Tibial artery (tissue), 4 donors: ENCODE results near the gene GPRC5B.

Source experiments
- DNase-seq, 2 donors: peaks; one replicate each; pipeline ENCODE4 v3.0.0-alpha.2; 2019
- H3K27ac ChIP-seq, 2 donors: fragments of 200-600 bp; sonication (generic) in 1 of 2; 1 replicate in 1 of 2; 2 replicates in 1 of 2; pipeline ENCODE4 v1.5.1; 2018 to 2019; ENCODE audit warnings: mild to moderate bottlenecking in 1 of 2
- H3K27me3 ChIP-seq, 2 donors: fragments of 200-600 bp; sonication (generic) in 1 of 2; one replicate each; pipeline versions ENCODE4 v1.5.1 to v1.6.0; 2016 to 2019
- H3K36me3 ChIP-seq, 3 donors: fragments of 200-600 bp; sonication (generic) in 2 of 3; one replicate each; pipeline ENCODE4 v1.5.1; 2016 to 2019; ENCODE audit warnings: mild to moderate bottlenecking in 2 of 3
- H3K4me1 ChIP-seq, 4 donors: fragments of 200-600 bp; sonication (generic) in 2 of 4; 1 replicate in 3 of 4; 2 replicates in 1 of 4; pipeline ENCODE4 v1.5.1; 2016 to 2019
- H3K4me3 ChIP-seq, 2 donors: fragments of 200-600 bp; sonication (generic) in 1 of 2; 1 replicate in 1 of 2; 2 replicates in 1 of 2; pipeline ENCODE4 v1.5.1; 2018 to 2019; ENCODE audit warnings: mild to moderate bottlenecking in 2 of 2
- H3K9me3 ChIP-seq, 3 donors: fragments of 200-600 bp; sonication (generic) in 1 of 3; one replicate each; pipeline ENCODE4 v1.5.1; 2016 to 2019
- CTCF ChIP-seq, 2 experiments: fragments of 200-600 bp in 1 of 2; fragments of 450-650 bp in 1 of 2; IDR thresholded peaks; one replicate each; pipeline ENCODE4 v1.5.1; 2017 to 2019; ENCODE audit warnings: antibody characterized with exemption in 2 of 2, mild to moderate bottlenecking in 1 of 2, moderate library complexity in 1 of 2
- intact Hi-C: fragments of 100-400 bp; cut with DNase I; formaldehyde crosslinking; loops from one replicate; pipeline ENCODE4 v1.15.0; 2023; ENCODE audit warnings: low total_unique reads

GPRC5B gene

GRCh38 chr16:19823322-19823721 lies 61.3 kb downstream of the GPRC5B start:
- no peak for DNase-seq
- Histone ChIP-seq H3K27ac (no peak overlapping the region), H3K4me1 (no peaks in the 10 kb centered on the region), H3K4me3 (no peak overlapping the region), H3K9me3 (no peaks in the 10 kb centered on the region), H3K27me3 (no peaks in the 10 kb centered on the region), H3K36me3 (peaks cover 0 to 4% (median 0%) of the 10 kb centered on the region in 3 donors)
- no peak for TF ChIP-seq CTCF (IDR thresholded peaks at IDR 0.05)
- intact Hi-C loops: no loop called here

GRCh38 chr16:19822533-19822932 lies 62.1 kb downstream of the GPRC5B start:
- Histone ChIP-seq H3K36me3 (peaks cover 0 to 1% (median 0%) of the 10 kb centered on the region in 3 donors), H3K27ac (no peak overlapping the region), H3K4me1 (no peaks in the 10 kb centered on the region), H3K4me3 (no peak overlapping the region), H3K27me3 (no peaks in the 10 kb centered on the region), H3K9me3 (no peaks in the 10 kb centered on the region)
- TF ChIP-seq CTCF (IDR thresholded peaks at IDR 0.05): no peak
- intact Hi-C loops: no loop called here
- no peak for DNase-seq

GRCh38 chr16:19817875-19818274 lies 66.8 kb downstream of the GPRC5B start:
- intact Hi-C loops: no loop called here
- TF ChIP-seq CTCF (IDR thresholded peaks at IDR 0.05): no peak
- Histone ChIP-seq H3K27me3 (no peaks in the 10 kb centered on the region), H3K36me3 (no peaks in the 10 kb centered on the region), H3K27ac (no peak overlapping the region), H3K4me1 (no peaks in the 10 kb centered on the region), H3K4me3 (no peak overlapping the region), H3K9me3 (no peaks in the 10 kb centered on the region)
- DNase-seq: no peak

- Histone ChIP-seq H3K9me3 (no peaks in the 10 kb centered on the region), H3K4me1 (no peaks in the 10 kb centered on the region), H3K27ac (no peak overlapping the region), H3K4me3 (no peak overlapping the region), H3K36me3 (no peaks in the 10 kb centered on the region), H3K27me3 (no peaks in the 10 kb centered on the region)
- no peak for TF ChIP-seq CTCF (IDR thresholded peaks at IDR 0.05)
- DNase-seq: no peak
- intact Hi-C loops: no loop called here
Measured at GRCh38 chr16:19817122-19817521, 67.5 kb downstream of the GPRC5B start.

GRCh38 chr16:19815418-19815817 lies 69.2 kb downstream of the GPRC5B start:
- Histone ChIP-seq H3K4me1 (no peaks in the 10 kb centered on the region), H3K36me3 (no peaks in the 10 kb centered on the region), H3K4me3 (no peak overlapping the region), H3K27me3 (no peaks in the 10 kb centered on the region), H3K27ac (no peak overlapping the region), H3K9me3 (no peaks in the 10 kb centered on the region)
- intact Hi-C loops: no loop called here
- no peak for DNase-seq
- TF ChIP-seq CTCF (IDR thresholded peaks at IDR 0.05): no peak

GRCh38 chr16:19812986-19813385 lies 71.7 kb downstream of the GPRC5B start:
- no peak for DNase-seq
- peaks cover 0 to 4% (median 2%) of the 10 kb centered on the region in 4 donors for H3K4me1 ChIP-seq
- H3K9me3 ChIP-seq: no peaks in the 10 kb centered on the region
- no peak overlapping the region for H3K27ac ChIP-seq
- no peaks in the 10 kb centered on the region for H3K27me3 ChIP-seq
- intact Hi-C loops: no loop called here
- H3K4me3 ChIP-seq: no peak overlapping the region
- TF ChIP-seq CTCF (IDR thresholded peaks at IDR 0.05): no peak
- no peaks in the 10 kb centered on the region for H3K36me3 ChIP-seq
